ENCODE results near the gene GUK1. TPM values are rescaled to one million over a fixed set of nuclear protein-coding genes. Genes with fewer than 3 reads are reported as not detected.

GUK1 gene
- total RNA-seq, 4 donors from 2014 or later, result 183 to 573 (median 382) TPM

GRCh38 chr1:228095161-228095560 is 44.9 kb upstream of the GUK1 start:
- in situ Hi-C loops (cut with MboI; ENCODE audit: low pct_ligation_motif_present in 1 of 4, low pct_unique_long_range_greater_than_20kb in 1 of 4, low sequenced_read_pairs in 3 of 4) (no loop called here), intact Hi-C loops (cut with DNase I; ENCODE audit: low total_unique reads) (no loop called here)
- Histone ChIP-seq H3K27me3 (no peaks in the 10 kb centered on the region), H3K27ac (no peak overlapping the region), H3K4me3 (no peak overlapping the region), H3K9me3 (peaks cover 0 to 6% of the 10 kb centered on the region in 2 donors), H3K36me3 (peaks cover 0 to 21% (median 7%) of the 10 kb centered on the region in 4 donors), H3K4me1 (peaks cover 7 to 26% (median 20%) of the 10 kb centered on the region in 4 donors)
- 92% methylated on average over 4 of the region's 4 CpGs; no CpG with 5 or more reads in 1 of the 2 donors for WGBS, 2 donors (ENCODE audit: low coverage in 1 of 2)
- no peak for DNase-seq
- no peak for TF ChIP-seq CTCF (IDR thresholded peaks at IDR 0.05)
- TF ChIP-seq POLR2AphosphoS5 (IDR thresholded peaks at IDR 0.05), result no peak
- TF ChIP-seq POLR2A (IDR thresholded peaks at IDR 0.05), result no peak
- no peak for TF ChIP-seq EP300 (IDR thresholded peaks at IDR 0.05; ENCODE audit: low read depth)

GRCh38 chr1:228095938-228096337 is 44.1 kb upstream of the GUK1 start:
- in situ Hi-C loops (cut with MboI; ENCODE audit: low pct_ligation_motif_present in 1 of 4, low pct_unique_long_range_greater_than_20kb in 1 of 4, low sequenced_read_pairs in 3 of 4) (no loop called here), intact Hi-C loops (cut with DNase I; ENCODE audit: low total_unique reads) (no loop called here)
- Histone ChIP-seq H3K9me3 (peaks cover 0 to 6% of the 10 kb centered on the region in 2 donors), H3K27me3 (no peaks in the 10 kb centered on the region), H3K27ac (no peak overlapping the region), H3K4me3 (no peak overlapping the region), H3K4me1 (peaks cover under 1 to 18% (median 13%) of the 10 kb centered on the region in 4 donors), H3K36me3 (peaks cover 0 to 21% (median 7%) of the 10 kb centered on the region in 4 donors)
- no peak for DNase-seq
- TF ChIP-seq CTCF (IDR thresholded peaks at IDR 0.05) (no peak), POLR2A (IDR thresholded peaks at IDR 0.05) (no peak)
- 92% methylated on average over 8 of the region's 8 CpGs; no CpG with 5 or more reads in 1 of the 2 donors for WGBS, 2 donors (ENCODE audit: low coverage in 1 of 2)

- TF ChIP-seq POLR2A (IDR thresholded peaks at IDR 0.05), result no peak
- in situ Hi-C loops (cut with MboI; ENCODE audit: low pct_ligation_motif_present in 1 of 4, low pct_unique_long_range_greater_than_20kb in 1 of 4, low sequenced_read_pairs in 3 of 4) (no loop called here), intact Hi-C loops (cut with DNase I; ENCODE audit: low total_unique reads) (no loop called here)
- Histone ChIP-seq H3K4me3 (no peak overlapping the region), H3K27me3 (no peaks in the 10 kb centered on the region), H3K9me3 (peaks cover 0 to 6% of the 10 kb centered on the region in 2 donors), H3K4me1 (peaks cover 5 to 16% (median 11%) of the 10 kb centered on the region in 4 donors), H3K27ac (no peak overlapping the region), H3K36me3 (peaks cover 0 to 21% (median 7%) of the 10 kb centered on the region in 4 donors)
- no peak for DNase-seq
- 93% methylated on average over 13 of the region's 13 CpGs; no CpG with 5 or more reads in 1 of the 2 donors for WGBS, 2 donors (ENCODE audit: low coverage in 1 of 2)
Observed at GRCh38 chr1:228096416-228097332, 43.4 kb upstream of the GUK1 start.

GRCh38 chr1:228097333-228098081 is 42.6 kb upstream of the GUK1 start:
- 89% methylated on average over 32 of the region's 34 CpGs; no CpG with 5 or more reads in 1 of the 2 donors for WGBS, 2 donors (ENCODE audit: low coverage in 1 of 2)
- Histone ChIP-seq H3K36me3 (peaks cover 0 to 21% (median 7%) of the 10 kb centered on the region in 4 donors), H3K9me3 (peaks cover 0 to 6% of the 10 kb centered on the region in 2 donors), H3K27me3 (no peaks in the 10 kb centered on the region), H3K27ac (no peak overlapping the region), H3K4me3 (no peak overlapping the region), H3K4me1 (peaks cover 7 to 23% (median 14%) of the 10 kb centered on the region in 4 donors)
- intact Hi-C loops (cut with DNase I; ENCODE audit: low total_unique reads), result no loop called here
- TF ChIP-seq POLR2AphosphoS5 (IDR thresholded peaks at IDR 0.05) (no peak), EP300 (IDR thresholded peaks at IDR 0.05; ENCODE audit: low read depth) (no peak), CTCF (IDR thresholded peaks at IDR 0.05) (no peak), POLR2A (IDR thresholded peaks at IDR 0.05) (no peak)
- in situ Hi-C loops (cut with MboI; ENCODE audit: low pct_ligation_motif_present in 1 of 4, low pct_unique_long_range_greater_than_20kb in 1 of 4, low sequenced_read_pairs in 3 of 4), result no loop called here
- no peak for DNase-seq
